ENCODE results near the gene BAAT.

Gene BAAT

GRCh38 chr9:101419863-101420262 lies 35.1 kb upstream of the BAAT start:
- TF ChIP-seq SPI1 (IDR thresholded peaks at IDR 0.05; ENCODE audit: low read depth, low read length), result no peak
- TF ChIP-seq TAF1 (IDR thresholded peaks at IDR 0.05; ENCODE audit: low read depth, low read length), result no peak
- no peak for TF ChIP-seq POLR2A (IDR thresholded peaks at IDR 0.05; ENCODE audit: low read depth, low read length)
- TF ChIP-seq POU2F2 (IDR thresholded peaks at IDR 0.05; ENCODE audit: low read depth, low read length), result no peak
- no peak for TF ChIP-seq PAX5 (IDR thresholded peaks at IDR 0.05; ENCODE audit: insufficient read depth, low read length, severe bottlenecking)
- no peak for DNase-seq (ENCODE audit: insufficient read length, low spot score)
- no peak for FAIRE-seq

GRCh38 chr9:101418518-101419430 lies 34.0 kb upstream of the BAAT start:
- FAIRE-seq, result no peak
- TF ChIP-seq TAF1 (IDR thresholded peaks at IDR 0.05; ENCODE audit: low read depth, low read length) (no peak), POLR2A (IDR thresholded peaks at IDR 0.05; ENCODE audit: low read depth, low read length) (no peak), PAX5 (IDR thresholded peaks at IDR 0.05; ENCODE audit: insufficient read depth, low read length, severe bottlenecking) (no peak), POU2F2 (IDR thresholded peaks at IDR 0.05; ENCODE audit: low read depth, low read length) (no peak), SPI1 (IDR thresholded peaks at IDR 0.05; ENCODE audit: low read depth, low read length) (no peak), POLR2AphosphoS5 (IDR thresholded peaks at IDR 0.05; ENCODE audit: low read depth, low read length) (no peak)
- no peak for DNase-seq (ENCODE audit: insufficient read length, low spot score)

- no peak for DNase-seq (ENCODE audit: insufficient read length, low spot score)
- TF ChIP-seq SPI1 (IDR thresholded peaks at IDR 0.05; ENCODE audit: low read depth, low read length), result no peak
- TF ChIP-seq POLR2AphosphoS5 (IDR thresholded peaks at IDR 0.05; ENCODE audit: low read depth, low read length), result no peak
- no peak for TF ChIP-seq TAF1 (IDR thresholded peaks at IDR 0.05; ENCODE audit: low read depth, low read length)
- no peak for TF ChIP-seq PAX5 (IDR thresholded peaks at IDR 0.05; ENCODE audit: insufficient read depth, low read length, severe bottlenecking)
- no peak for TF ChIP-seq POU2F2 (IDR thresholded peaks at IDR 0.05; ENCODE audit: low read depth, low read length)
- no peak for TF ChIP-seq POLR2A (IDR thresholded peaks at IDR 0.05; ENCODE audit: low read depth, low read length)
- no peak for FAIRE-seq
These were observed 33.2 kb upstream of the BAAT start for GRCh38 chr9:101417977-101418376.

- DNase-seq (ENCODE audit: insufficient read length, low spot score) (no peak), FAIRE-seq (no peak)
- no peak for TF ChIP-seq SPI1 (IDR thresholded peaks at IDR 0.05; ENCODE audit: low read depth, low read length)
- no peak for TF ChIP-seq POU2F2 (IDR thresholded peaks at IDR 0.05; ENCODE audit: low read depth, low read length)
- no peak for TF ChIP-seq POLR2AphosphoS5 (IDR thresholded peaks at IDR 0.05; ENCODE audit: low read depth, low read length)
- no peak for TF ChIP-seq POLR2A (IDR thresholded peaks at IDR 0.05; ENCODE audit: low read depth, low read length)
- TF ChIP-seq PAX5 (IDR thresholded peaks at IDR 0.05; ENCODE audit: insufficient read depth, low read length, severe bottlenecking), result no peak
- TF ChIP-seq TAF1 (IDR thresholded peaks at IDR 0.05; ENCODE audit: low read depth, low read length), result no peak
These were observed 32.6 kb upstream of the BAAT start for GRCh38 chr9:101417389-101417788.

GRCh38 chr9:101415578-101415977 lies 30.8 kb upstream of the BAAT start:
- no peak for TF ChIP-seq POLR2A (IDR thresholded peaks at IDR 0.05; ENCODE audit: low read depth, low read length)
- no peak for TF ChIP-seq TAF1 (IDR thresholded peaks at IDR 0.05; ENCODE audit: low read depth, low read length)
- TF ChIP-seq PAX5 (IDR thresholded peaks at IDR 0.05; ENCODE audit: insufficient read depth, low read length, severe bottlenecking), result no peak
- no peak for TF ChIP-seq SPI1 (IDR thresholded peaks at IDR 0.05; ENCODE audit: low read depth, low read length)
- TF ChIP-seq POLR2AphosphoS5 (IDR thresholded peaks at IDR 0.05; ENCODE audit: low read depth, low read length), result no peak
- no peak for DNase-seq (ENCODE audit: insufficient read length, low spot score)
- no peak for FAIRE-seq

- DNase-seq (ENCODE audit: insufficient read length, low spot score) (no peak), FAIRE-seq (no peak)
- TF ChIP-seq TAF1 (IDR thresholded peaks at IDR 0.05; ENCODE audit: low read depth, low read length) (no peak), POU2F2 (IDR thresholded peaks at IDR 0.05; ENCODE audit: low read depth, low read length) (no peak), POLR2AphosphoS5 (IDR thresholded peaks at IDR 0.05; ENCODE audit: low read depth, low read length) (no peak), PAX5 (IDR thresholded peaks at IDR 0.05; ENCODE audit: insufficient read depth, low read length, severe bottlenecking) (no peak), SPI1 (IDR thresholded peaks at IDR 0.05; ENCODE audit: low read depth, low read length) (no peak), POLR2A (IDR thresholded peaks at IDR 0.05; ENCODE audit: low read depth, low read length) (no peak)
These were observed 30.0 kb upstream of the BAAT start for GRCh38 chr9:101414839-101415238.

- DNase-seq (ENCODE audit: insufficient read length, low spot score) (no peak), FAIRE-seq (no peak)
- TF ChIP-seq TAF1 (IDR thresholded peaks at IDR 0.05; ENCODE audit: low read depth, low read length) (no peak), POLR2AphosphoS5 (IDR thresholded peaks at IDR 0.05; ENCODE audit: low read depth, low read length) (0 out of 2 replicates have a peak, but pooled peaks have one; percentile 2)
These were observed 24.3 kb upstream of the BAAT start for GRCh38 chr9:101409079-101409477.

GRCh38 chr9:101408374-101409078 lies 23.7 kb upstream of the BAAT start:
- DNase-seq (ENCODE audit: insufficient read length, low spot score) (no peak), FAIRE-seq (no peak)
- no peak for TF ChIP-seq SPI1 (IDR thresholded peaks at IDR 0.05; ENCODE audit: low read depth, low read length)
- 0 out of 2 replicates have a peak, but pooled peaks have one; percentile 16 for TF ChIP-seq POLR2AphosphoS5 (IDR thresholded peaks at IDR 0.05; ENCODE audit: low read depth, low read length)

- no peak for DNase-seq (ENCODE audit: insufficient read length, low spot score)
- FAIRE-seq, result no peak
- TF ChIP-seq POLR2AphosphoS5 (IDR thresholded peaks at IDR 0.05; ENCODE audit: low read depth, low read length) (no peak), PAX5 (IDR thresholded peaks at IDR 0.05; ENCODE audit: insufficient read depth, low read length, severe bottlenecking) (no peak), POU2F2 (IDR thresholded peaks at IDR 0.05; ENCODE audit: low read depth, low read length) (no peak), POLR2A (IDR thresholded peaks at IDR 0.05; ENCODE audit: low read depth, low read length) (no peak), SPI1 (IDR thresholded peaks at IDR 0.05; ENCODE audit: low read depth, low read length) (no peak), TAF1 (IDR thresholded peaks at IDR 0.05; ENCODE audit: low read depth, low read length) (no peak)
These were observed 18.9 kb upstream of the BAAT start for GRCh38 chr9:101403516-101404285.
